GM23338 (cell line): ENCODE data around the gene IGSF21. TPM values are rescaled to one million over a fixed set of nuclear protein-coding genes. Genes with fewer than 3 reads are reported as not detected.

Experiments
- ATAC-seq: fragments of 200-7000 bp; cut with Tn5 transposase; 3 replicates; pipeline ENCODE4 v1.9.1; 2020
- DNase-seq: peaks from one replicate; pipeline ENCODE4 v3.0.0-alpha.2; 2015; ENCODE audit warnings: low spot score
- H2AFZ ChIP-seq: fragments of 200-600 bp; sonication (generic); 2 replicates; pipeline ENCODE4 v1.8.0; 2016; ENCODE audit warnings: antibody characterized with exemption, mild to moderate bottlenecking, moderate library complexity
- H3F3A ChIP-seq: fragments of 200-600 bp; sonication (generic); replicated peaks from 2 replicates; pipeline ENCODE4 v1.8.0; 2017; ENCODE audit warnings: antibody characterized with exemption, mixed run types, low read depth
- H3K27ac ChIP-seq: fragments of 200-600 bp; sonication (generic); 2 replicates; pipeline ENCODE4 v1.6.1; 2016; ENCODE audit warnings: low read depth
- H3K27me3 ChIP-seq: fragments of 200-600 bp; sonication (generic); 2 replicates; pipeline ENCODE4 v1.8.0; 2016; ENCODE audit warnings: mild to moderate bottlenecking, mixed run types, moderate library complexity; ENCODE audit not compliant: insufficient read depth
- H3K36me3 ChIP-seq: fragments of 200-600 bp; sonication (generic); 2 replicates; pipeline ENCODE4 v1.8.0; 2016; ENCODE audit warnings: mild to moderate bottlenecking; ENCODE audit not compliant: insufficient read depth
- H3K4me1 ChIP-seq: fragments of 200-600 bp; sonication (generic); 2 replicates; pipeline ENCODE4 v1.8.0; 2016; ENCODE audit warnings: mild to moderate bottlenecking, moderate library complexity; ENCODE audit not compliant: insufficient read depth
- H3K4me2 ChIP-seq: fragments of 200-600 bp; sonication (generic); 2 replicates; pipeline ENCODE4 v1.7.1; 2017; ENCODE audit warnings: mixed run types
- H3K4me3 ChIP-seq: fragments of 200-600 bp; sonication (generic); 2 replicates; pipeline ENCODE4 v1.6.1; 2016; ENCODE audit warnings: mixed run types
- H3K79me2 ChIP-seq: fragments of 200-600 bp; sonication (generic); replicated peaks from 2 replicates; pipeline ENCODE4 v1.8.0; 2017; ENCODE audit warnings: mild to moderate bottlenecking; ENCODE audit not compliant: insufficient read depth
- H3K9me2 ChIP-seq: fragments of 200-600 bp; sonication (generic); 2 replicates; pipeline ENCODE4 v1.8.0; 2017; ENCODE audit not compliant: insufficient read depth
- H4K20me1 ChIP-seq: fragments of 200-600 bp; sonication (generic); replicated peaks from 2 replicates; pipeline ENCODE4 v1.8.0; 2017; ENCODE audit warnings: mild to moderate bottlenecking; ENCODE audit not compliant: insufficient read depth
- H3K27ac Mint-ChIP-seq: 2 replicates; pipeline ENCODE4 v1.8.0; 2020; ENCODE audit warnings: inconsistent platforms, mild to moderate bottlenecking, moderate library complexity, mixed read lengths
- H3K27me3 Mint-ChIP-seq: 3 replicates; pipeline ENCODE4 v1.8.0; 2022; ENCODE audit warnings: low read depth, mild to moderate bottlenecking, moderate library complexity, mixed read lengths, inconsistent platforms; ENCODE audit not compliant: insufficient read depth, poor library complexity
- H3K36me3 Mint-ChIP-seq: 3 replicates; pipeline ENCODE4 v1.8.0; 2021; ENCODE audit warnings: low read depth, mild to moderate bottlenecking, inconsistent platforms, moderate library complexity, mixed read lengths
- H3K4me1 Mint-ChIP-seq: 3 replicates; pipeline ENCODE4 v1.8.0; 2020; ENCODE audit warnings: mild to moderate bottlenecking, inconsistent platforms, mixed read lengths
- H3K4me3 Mint-ChIP-seq: 3 replicates; pipeline ENCODE4 v1.8.0; 2021; ENCODE audit warnings: moderate library complexity, mild to moderate bottlenecking, inconsistent platforms, mixed read lengths
- H3K9me3 Mint-ChIP-seq: 3 replicates; pipeline ENCODE4 v1.8.0; 2020; ENCODE audit warnings: moderate library complexity, mild to moderate bottlenecking, inconsistent platforms, mixed read lengths
- NANOG ChIP-seq: IDR thresholded peaks from 2 replicates; pipeline ENCODE4 v1.6.1; 2016; ENCODE audit warnings: antibody characterized with exemption, borderline replicate concordance
- POLR2AphosphoS5 ChIP-seq: IDR thresholded peaks from 2 replicates; pipeline ENCODE4 v1.6.1; 2016; ENCODE audit warnings: antibody characterized with exemption, low read depth
- ZNF331 ChIP-seq: fragments of 250-450 bp; sonication (Bioruptor Pico); IDR thresholded peaks from 2 replicates; pipeline ENCODE4 v1.5.0; 2020; ENCODE audit warnings: low read depth, mild to moderate bottlenecking, moderate library complexity
- polyA plus RNA-seq: library from polyadenylated mRNA; unstranded; fragments of >200 nt; fragmentation: Nextera tagmentation; extraction: Ambion mirVana; gene quantifications from 2 replicates; pipeline ENCODE4 v1.2.1, GENCODE V29; 2016
- total RNA-seq: library from RNA; depleted of rRNA; stranded (reverse); fragments of >200 nt; shearing (Covaris generic); gene quantifications from 2 replicates; pipeline ENCODE4 v1.2.3, GENCODE V29; 2014
- TF ChIP-seq, protein P1 (sequence below): fragments of 250-450 bp; sonication (Bioruptor Pico); IDR thresholded peaks from 2 replicates; pipeline ENCODE4 v1.5.0; 2020; ENCODE audit warnings: mild to moderate bottlenecking, moderate library complexity

Gene IGSF21
- total and polyA plus RNA-seq, 2 experiments from 2014 or later, result 15.6 to 15.7 TPM

DNA sequence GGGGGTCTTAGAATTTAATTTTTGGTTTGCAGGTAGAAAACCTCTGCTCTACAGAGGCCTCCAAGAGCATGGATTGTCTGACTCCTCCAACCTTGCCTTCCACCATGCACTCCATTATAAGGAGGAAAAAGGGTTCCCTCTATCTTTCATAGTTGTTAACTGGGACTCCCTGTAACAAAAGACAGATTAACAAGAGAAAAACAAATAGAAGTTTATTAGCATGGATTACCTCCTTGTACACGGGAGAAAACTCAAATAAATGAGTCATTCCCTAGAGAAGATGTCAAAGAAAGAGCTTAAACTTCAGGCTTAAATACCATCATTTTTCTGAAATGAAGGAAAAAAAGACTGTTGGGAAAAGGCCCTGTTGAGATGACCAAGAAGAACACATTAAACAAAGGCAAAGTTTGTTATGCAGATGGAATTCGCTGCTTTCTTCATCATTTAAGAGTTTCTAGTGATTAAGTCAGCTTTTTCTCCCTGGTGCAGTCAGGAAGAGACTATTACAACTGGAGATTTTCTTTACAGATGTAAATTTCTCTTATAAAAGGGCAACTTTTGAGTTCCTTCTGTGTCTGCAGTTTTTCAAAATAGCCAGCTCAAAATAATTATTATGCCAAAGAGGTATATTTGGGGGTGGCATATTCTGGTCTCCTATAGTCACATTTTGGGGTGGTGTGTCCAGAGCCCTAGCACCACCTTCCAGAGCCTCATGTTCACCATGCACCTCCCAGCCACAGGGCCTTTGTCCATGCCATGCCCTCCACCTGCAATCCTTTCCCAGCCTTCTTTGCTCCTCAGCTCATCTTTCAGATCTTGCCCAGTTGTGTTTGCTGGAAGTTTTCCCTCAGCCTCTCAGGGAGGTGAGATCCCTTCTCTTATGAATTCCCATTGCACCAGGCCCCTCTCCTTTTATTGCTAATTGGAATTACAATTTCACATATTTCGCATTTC is 310.0 kb downstream of the IGSF21 start:
- H2AFZ ChIP-seq, result no peak overlapping the region
- DNase-seq (peak; percentile 45), ATAC-seq (no peak)
- H3K4me3 Mint-ChIP-seq, result no peak overlapping the region
- H3K4me2 ChIP-seq, result peak overlapping the region; percentile 56
- H3K4me1 Mint-ChIP-seq, result peaks cover 45% of the 10 kb centered on the region
- H3K36me3 Mint-ChIP-seq, result peaks cover 40% of the 10 kb centered on the region
- H3K9me3 Mint-ChIP-seq, result peaks cover 41% of the 10 kb centered on the region
- 0 out of 2 replicates have a peak, but pooled peaks cover 3% of the 10 kb centered on the region for H3K36me3 ChIP-seq
- H3K27ac Mint-ChIP-seq, result peak overlapping the region; percentile 77
- no peaks in the 10 kb centered on the region; the same call in 1 of the 2 replicates for H3K79me2 ChIP-seq
- peaks cover 41% of the 10 kb centered on the region for H3K4me1 ChIP-seq
- peak overlapping the region; percentile 98 for H3K27ac ChIP-seq
- peaks cover 9% of the 10 kb centered on the region for H3K9me2 ChIP-seq
- H3K4me3 ChIP-seq, result peak overlapping the region; percentile 8; the same call in 1 of the 2 replicates
- no peaks in the 10 kb centered on the region for H4K20me1 ChIP-seq
- TF ChIP-seq NANOG (peak; percentile 46; the same call in 1 of the 2 replicates), ZNF331 (CRISPR knock-in tag) (no peak)
- peaks cover 6% of the 10 kb centered on the region for H3K27me3 Mint-ChIP-seq
- no peaks in the 10 kb centered on the region for H3K27me3 ChIP-seq
- H3F3A ChIP-seq, result peaks cover 18% of the 10 kb centered on the region

DNA sequence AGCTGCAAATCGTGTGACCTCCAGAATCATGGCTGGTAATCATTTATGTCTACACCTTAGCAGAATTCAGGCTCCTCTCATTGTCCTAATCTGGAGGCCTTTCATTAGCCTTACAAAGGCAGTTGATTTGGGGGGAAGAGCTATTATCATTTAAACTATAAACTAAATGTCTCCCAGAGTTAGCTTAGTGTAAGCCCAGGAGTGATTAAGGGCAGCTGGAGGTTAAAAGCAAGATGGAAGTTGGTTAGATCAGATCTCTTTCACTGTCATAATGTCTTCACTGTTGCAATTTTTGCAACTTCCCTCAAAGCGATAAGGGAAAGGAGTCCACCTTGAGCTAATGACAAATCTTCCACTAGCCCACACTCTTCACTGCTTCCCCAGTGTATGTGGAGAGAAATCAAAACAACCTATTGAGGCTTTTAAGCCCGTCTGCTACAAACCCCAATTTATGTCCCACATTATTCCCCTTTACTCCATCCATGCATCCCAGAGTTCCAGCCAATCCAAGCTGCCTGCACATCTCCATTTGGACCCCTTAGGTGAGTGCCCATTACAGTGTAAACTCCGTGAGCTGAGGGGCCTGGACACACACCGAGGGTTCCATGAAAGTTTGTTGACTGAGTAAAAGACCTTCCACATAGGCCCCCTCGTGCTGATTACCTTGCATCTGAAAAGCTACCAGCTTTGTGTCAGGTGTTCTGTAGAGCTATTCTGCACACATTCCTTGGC is 311.7 kb downstream of the IGSF21 start:
- no peaks in the 10 kb centered on the region for H3K27me3 ChIP-seq
- no peaks in the 10 kb centered on the region; the same call in 1 of the 2 replicates for H3K79me2 ChIP-seq
- peak overlapping the region; percentile 81 for H3K27ac Mint-ChIP-seq
- peak overlapping the region; percentile 4 for H3K4me2 ChIP-seq
- DNase-seq (peak; percentile 82), ATAC-seq (peak; percentile 87)
- H3K4me3 ChIP-seq, result no peak overlapping the region; the same call in 1 of the 2 replicates
- no peaks in the 10 kb centered on the region for H3K36me3 ChIP-seq
- no peak; the same call in 1 of the 2 replicates for TF ChIP-seq POLR2AphosphoS5
- TF ChIP-seq, protein P1, sequence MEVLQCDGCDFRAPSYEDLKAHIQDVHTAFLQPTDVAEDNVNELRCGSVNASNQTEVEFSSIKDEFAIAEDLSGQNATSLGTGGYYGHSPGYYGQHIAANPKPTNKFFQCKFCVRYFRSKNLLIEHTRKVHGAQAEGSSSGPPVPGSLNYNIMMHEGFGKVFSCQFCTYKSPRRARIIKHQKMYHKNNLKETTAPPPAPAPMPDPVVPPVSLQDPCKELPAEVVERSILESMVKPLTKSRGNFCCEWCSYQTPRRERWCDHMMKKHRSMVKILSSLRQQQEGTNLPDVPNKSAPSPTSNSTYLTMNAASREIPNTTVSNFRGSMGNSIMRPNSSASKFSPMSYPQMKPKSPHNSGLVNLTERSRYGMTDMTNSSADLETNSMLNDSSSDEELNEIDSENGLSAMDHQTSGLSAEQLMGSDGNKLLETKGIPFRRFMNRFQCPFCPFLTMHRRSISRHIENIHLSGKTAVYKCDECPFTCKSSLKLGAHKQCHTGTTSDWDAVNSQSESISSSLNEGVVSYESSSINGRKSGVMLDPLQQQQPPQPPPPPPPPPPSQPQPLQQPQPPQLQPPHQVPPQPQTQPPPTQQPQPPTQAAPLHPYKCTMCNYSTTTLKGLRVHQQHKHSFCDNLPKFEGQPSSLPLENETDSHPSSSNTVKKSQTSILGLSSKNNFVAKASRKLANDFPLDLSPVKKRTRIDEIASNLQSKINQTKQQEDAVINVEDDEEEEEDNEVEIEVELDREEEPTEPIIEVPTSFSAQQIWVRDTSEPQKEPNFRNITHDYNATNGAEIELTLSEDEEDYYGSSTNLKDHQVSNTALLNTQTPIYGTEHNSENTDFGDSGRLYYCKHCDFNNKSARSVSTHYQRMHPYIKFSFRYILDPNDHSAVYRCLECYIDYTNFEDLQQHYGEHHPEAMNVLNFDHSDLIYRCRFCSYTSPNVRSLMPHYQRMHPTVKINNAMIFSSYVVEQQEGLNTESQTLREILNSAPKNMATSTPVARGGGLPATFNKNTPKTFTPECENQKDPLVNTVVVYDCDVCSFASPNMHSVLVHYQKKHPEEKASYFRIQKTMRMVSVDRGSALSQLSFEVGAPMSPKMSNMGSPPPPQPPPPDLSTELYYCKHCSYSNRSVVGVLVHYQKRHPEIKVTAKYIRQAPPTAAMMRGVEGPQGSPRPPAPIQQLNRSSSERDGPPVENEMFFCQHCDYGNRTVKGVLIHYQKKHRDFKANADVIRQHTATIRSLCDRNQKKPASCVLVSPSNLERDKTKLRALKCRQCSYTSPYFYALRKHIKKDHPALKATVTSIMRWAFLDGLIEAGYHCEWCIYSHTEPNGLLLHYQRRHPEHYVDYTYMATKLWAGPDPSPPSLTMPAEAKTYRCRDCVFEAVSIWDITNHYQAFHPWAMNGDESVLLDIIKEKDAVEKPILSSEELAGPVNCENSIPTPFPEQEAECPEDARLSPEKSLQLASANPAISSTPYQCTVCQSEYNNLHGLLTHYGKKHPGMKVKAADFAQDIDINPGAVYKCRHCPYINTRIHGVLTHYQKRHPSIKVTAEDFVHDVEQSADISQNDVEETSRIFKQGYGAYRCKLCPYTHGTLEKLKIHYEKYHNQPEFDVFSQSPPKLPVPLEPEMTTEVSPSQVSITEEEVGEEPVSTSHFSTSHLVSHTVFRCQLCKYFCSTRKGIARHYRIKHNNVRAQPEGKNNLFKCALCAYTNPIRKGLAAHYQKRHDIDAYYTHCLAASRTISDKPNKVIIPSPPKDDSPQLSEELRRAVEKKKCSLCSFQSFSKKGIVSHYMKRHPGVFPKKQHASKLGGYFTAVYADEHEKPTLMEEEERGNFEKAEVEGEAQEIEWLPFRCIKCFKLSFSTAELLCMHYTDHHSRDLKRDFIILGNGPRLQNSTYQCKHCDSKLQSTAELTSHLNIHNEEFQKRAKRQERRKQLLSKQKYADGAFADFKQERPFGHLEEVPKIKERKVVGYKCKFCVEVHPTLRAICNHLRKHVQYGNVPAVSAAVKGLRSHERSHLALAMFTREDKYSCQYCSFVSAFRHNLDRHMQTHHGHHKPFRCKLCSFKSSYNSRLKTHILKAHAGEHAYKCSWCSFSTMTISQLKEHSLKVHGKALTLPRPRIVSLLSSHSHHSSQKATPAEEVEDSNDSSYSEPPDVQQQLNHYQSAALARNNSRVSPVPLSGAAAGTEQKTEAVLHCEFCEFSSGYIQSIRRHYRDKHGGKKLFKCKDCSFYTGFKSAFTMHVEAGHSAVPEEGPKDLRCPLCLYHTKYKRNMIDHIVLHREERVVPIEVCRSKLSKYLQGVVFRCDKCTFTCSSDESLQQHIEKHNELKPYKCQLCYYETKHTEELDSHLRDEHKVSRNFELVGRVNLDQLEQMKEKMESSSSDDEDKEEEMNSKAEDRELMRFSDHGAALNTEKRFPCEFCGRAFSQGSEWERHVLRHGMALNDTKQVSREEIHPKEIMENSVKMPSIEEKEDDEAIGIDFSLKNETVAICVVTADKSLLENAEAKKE (CRISPR knock-in tag), result peak; percentile 39; the same call in 1 of the 2 replicates
- TF ChIP-seq NANOG, result peak; percentile 77
- H2AFZ ChIP-seq, result no peak overlapping the region
- peak overlapping the region; percentile 94 for H3K27ac ChIP-seq
- no peaks in the 10 kb centered on the region for H4K20me1 ChIP-seq
- H3K4me3 Mint-ChIP-seq, result peak overlapping the region; percentile 10; the same call in 1 of the 3 replicates
- H3K9me2 ChIP-seq, result peaks cover 14% of the 10 kb centered on the region
- H3K4me1 Mint-ChIP-seq, result peaks cover 43% of the 10 kb centered on the region
- H3K4me1 ChIP-seq, result peaks cover 44% of the 10 kb centered on the region
- H3K27me3 Mint-ChIP-seq, result peaks cover 4% of the 10 kb centered on the region
- peaks cover 25% of the 10 kb centered on the region for H3K9me3 Mint-ChIP-seq
- H3F3A ChIP-seq, result peaks cover 18% of the 10 kb centered on the region
- peaks cover 26% of the 10 kb centered on the region for H3K36me3 Mint-ChIP-seq
